Epithelial cell of esophagus (primary cell): Measurements from ENCODE around the gene MYF6.
"Not testable (repeated sequence)": the region's sequence is repeated elsewhere in the genome, so short reads cannot be mapped to it uniquely, and the experiment has no call there.

ENCODE experiments used
- DNase-seq: peaks from one replicate; pipeline ENCODE4 v3.0.0; 2010; ENCODE audit warnings: low read depth
- H3K4me3 ChIP-seq: 2 replicates; pipeline ENCODE4 v1.5.1; 2011; ENCODE audit warnings: mild to moderate bottlenecking, low read length, control low read depth
- TF ChIP-seq, protein P1 (sequence below): IDR thresholded peaks from 2 replicates; pipeline ENCODE4 v1.5.1; 2011; ENCODE audit warnings: low read depth, mild to moderate bottlenecking, low read length, control low read depth, inconsistent platforms; ENCODE audit not compliant: insufficient read depth; ENCODE audit errors: missing control alignments

The MYF6 gene

DNA sequence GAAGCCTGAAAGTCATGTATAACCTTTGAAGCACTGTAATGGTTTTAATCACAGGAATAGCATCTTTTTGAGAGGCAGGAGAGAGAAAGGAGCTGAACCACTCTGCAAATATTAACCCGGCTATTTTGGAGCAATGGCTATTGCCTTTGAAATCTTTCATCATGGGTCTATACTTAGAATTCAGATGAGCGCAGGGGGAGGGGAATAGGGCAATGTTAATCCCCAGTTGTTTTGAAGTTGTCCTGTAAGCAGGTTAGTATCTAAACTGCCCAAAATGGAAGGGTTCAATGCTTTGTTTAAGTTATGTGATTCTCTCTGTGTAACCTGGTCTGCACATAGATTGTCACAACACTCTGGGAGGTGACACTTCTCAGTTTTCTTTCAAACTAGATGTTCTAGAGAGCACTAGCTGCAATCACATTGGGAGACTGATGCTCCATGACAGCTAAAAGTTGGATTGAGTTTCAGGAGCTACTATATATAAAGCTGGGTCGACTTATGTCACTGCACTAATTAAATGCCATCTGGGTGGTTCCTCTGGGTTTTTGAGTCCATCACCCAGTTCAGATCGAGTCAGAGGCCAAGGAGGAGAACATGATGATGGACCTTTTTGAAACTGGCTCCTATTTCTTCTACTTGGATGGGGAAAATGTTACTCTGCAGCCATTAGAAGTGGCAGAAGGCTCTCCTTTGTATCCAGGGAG lies at the start of gene MYF6:
Gene MYF6, plus strand, starts transcription at position 509 of the 704 bp plus-strand sequence. Its CDS starts 86 bp downstream, at position 595.
- no peak within 1 kb of the TSS for H3K4me3 ChIP-seq
- DNase-seq, result no peak
- TF ChIP-seq, protein P1, sequence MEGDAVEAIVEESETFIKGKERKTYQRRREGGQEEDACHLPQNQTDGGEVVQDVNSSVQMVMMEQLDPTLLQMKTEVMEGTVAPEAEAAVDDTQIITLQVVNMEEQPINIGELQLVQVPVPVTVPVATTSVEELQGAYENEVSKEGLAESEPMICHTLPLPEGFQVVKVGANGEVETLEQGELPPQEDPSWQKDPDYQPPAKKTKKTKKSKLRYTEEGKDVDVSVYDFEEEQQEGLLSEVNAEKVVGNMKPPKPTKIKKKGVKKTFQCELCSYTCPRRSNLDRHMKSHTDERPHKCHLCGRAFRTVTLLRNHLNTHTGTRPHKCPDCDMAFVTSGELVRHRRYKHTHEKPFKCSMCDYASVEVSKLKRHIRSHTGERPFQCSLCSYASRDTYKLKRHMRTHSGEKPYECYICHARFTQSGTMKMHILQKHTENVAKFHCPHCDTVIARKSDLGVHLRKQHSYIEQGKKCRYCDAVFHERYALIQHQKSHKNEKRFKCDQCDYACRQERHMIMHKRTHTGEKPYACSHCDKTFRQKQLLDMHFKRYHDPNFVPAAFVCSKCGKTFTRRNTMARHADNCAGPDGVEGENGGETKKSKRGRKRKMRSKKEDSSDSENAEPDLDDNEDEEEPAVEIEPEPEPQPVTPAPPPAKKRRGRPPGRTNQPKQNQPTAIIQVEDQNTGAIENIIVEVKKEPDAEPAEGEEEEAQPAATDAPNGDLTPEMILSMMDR, result no peak

DNA sequence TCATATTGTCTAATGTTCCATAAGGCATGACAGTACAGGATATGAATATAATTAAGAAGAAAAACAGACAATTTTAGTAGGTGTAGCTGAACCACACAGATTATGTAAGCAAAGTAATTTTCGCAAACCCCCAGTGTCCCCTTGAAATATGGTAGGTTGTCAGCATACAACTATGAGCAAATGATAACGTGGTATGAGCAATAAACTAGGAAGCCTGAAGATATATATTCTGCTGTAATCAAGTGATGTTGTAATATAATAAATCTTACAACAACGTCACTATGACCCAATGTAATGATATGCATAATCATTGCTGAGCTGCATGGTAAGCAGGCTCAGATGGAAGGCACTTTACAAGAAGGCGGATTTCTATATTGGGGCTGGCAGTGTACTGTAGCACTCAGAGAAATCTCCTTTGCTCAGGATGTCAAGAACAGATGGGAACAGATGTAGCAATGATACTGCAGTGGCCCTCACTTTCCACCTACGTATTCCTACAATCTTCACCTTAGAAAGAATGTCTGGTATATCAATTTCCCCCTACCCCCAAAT lies 47.8 kb upstream of the MYF6 start:
- H3K4me3 ChIP-seq, result no peak overlapping the region
- TF ChIP-seq, protein P1, result no peak
- no peak for DNase-seq

DNA sequence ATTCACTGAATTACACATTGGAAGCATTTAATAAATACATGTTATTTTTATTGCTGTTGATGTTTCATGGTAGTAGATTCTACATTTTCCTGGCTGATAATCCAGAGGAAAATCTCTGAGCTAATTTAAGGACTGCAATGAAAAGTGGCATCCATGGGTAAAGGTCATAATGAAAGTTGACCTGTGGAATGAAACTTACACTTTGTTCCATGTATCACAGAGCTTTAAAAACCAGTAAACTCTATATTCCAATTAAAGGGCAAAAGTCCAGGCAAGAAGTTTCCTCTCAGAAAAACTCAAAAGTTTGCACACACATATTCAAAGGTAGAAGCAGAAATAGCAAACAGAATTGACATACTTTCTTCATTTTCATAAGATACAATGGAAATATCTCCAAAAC lies 44.8 kb upstream of the MYF6 start:
- TF ChIP-seq, protein P1, result no peak
- no peak for DNase-seq
- H3K4me3 ChIP-seq, result no peak overlapping the region

DNA sequence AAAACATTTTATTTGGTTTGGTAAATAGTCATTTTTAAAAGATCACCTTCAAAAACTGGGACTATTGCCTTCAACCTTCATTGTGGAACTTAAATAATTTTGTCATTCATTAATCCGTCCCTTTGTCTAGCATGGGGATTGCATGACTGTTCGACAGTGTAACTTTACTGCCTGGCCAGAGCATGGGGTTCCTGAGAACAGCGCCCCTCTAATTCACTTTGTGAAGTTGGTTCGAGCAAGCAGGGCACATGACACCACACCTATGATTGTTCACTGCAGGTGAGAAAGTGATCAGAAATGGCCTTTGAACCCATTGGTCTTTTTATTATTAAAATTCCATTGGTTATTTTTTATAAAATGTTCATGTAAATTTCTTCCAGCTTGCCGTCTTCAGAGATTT lies 37.2 kb upstream of the MYF6 start:
- no peak for DNase-seq
- TF ChIP-seq, protein P1, result no peak

DNA sequence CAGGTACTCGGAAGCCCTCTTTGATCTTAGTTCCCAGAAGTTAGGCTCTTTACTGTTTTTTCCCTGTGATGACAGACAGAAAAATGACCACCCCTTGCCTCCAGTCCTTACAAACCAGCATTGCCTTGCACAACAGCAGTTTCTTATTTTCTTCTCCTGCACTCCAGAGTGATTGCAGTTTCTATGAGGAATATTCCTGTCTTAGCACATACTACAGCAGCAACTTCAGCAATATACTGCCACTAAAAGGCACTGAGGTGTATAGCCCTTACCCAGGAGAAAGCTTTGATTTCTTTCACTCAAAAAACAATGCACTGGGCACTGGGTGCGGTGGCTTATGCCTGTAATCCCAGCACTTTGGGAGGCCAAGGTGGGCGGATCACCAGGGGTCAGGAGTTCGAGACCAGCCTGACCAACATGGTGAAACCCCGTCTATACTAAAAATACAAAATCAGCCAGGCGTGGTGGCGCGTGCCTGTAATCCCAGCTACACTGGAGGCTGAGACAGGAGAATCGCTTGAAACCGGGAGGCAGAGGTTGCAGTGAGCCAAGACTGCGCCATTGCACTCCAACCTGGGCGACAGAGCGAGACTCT lies 31.3 kb upstream of the MYF6 start:
- not testable (repeated sequence) for DNase-seq, H3K4me3 ChIP-seq

More for the DNA sequence above, 37.2 kb upstream of the MYF6 start:
- no peak overlapping the region for H3K4me3 ChIP-seq

DNA sequence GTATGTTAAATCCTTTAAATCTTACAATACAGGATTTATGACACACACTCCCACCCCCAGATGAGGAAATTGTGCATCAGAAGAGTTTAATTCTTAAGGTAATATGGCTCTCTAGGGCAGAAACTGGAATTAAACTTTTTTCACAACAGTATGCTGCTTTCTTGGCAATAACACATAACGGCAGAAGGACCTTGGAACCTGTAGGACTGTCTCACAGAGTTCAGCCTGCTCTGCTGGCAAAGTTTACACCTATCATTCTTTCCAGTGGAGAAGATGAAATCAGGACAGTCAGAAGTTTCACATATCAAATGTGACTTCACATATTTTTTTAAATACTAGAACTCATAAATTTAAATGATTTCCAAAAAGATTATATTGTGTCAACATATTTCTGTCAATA lies 30.6 kb upstream of the MYF6 start:
- no peak overlapping the region for H3K4me3 ChIP-seq
- TF ChIP-seq, protein P1, result no peak
- no peak for DNase-seq

DNA sequence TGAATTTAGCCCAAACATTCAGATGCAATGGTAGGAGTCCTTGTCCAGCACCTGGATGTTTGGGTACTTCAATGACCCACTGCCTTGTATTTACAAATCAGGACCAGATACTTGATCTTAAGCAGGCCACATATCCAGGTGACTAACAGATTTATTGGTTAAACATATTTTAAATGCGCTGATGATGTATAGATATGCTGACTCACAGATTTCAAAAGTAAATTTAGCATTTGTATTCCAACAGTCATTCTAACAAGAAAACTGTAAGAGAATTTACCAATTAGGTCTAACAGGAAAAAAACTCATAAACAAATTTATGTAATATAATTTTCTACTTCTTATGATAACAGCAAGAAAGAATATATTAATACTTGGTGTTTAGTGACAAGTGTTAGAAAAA lies 29.4 kb upstream of the MYF6 start:
- TF ChIP-seq, protein P1, result no peak
- DNase-seq, result no peak
- H3K4me3 ChIP-seq, result no peak overlapping the region
